HEK293 (cell line): Measurements from ENCODE around the gene NID2.

ENCODE experiments used
- CTCF ChIA-PET: fragments of 350-600 bp; formaldehyde crosslinking; extraction: SDS; loops from one replicate; lab custom pipeline; 2021; ENCODE audit warnings: antibody characterized with exemption; lab: Yijun Ruan, JAX
- POLR2A ChIA-PET: fragments of 300-600 bp; formaldehyde crosslinking; extraction: SDS; loops from one replicate; lab custom pipeline; 2020; ENCODE audit warnings: antibody characterized with exemption, inconsistent platforms; lab: Yijun Ruan, JAX
- H3K27ac ChIP-seq: fragments of 200-500 bp; sonication (Bioruptor generic); 2 replicates; pipeline ENCODE4 v1.5.1; 2014; ENCODE audit warnings: low read depth, low read length, control low read depth, inconsistent platforms; ENCODE audit errors: extremely low read depth
- H3K36me3 ChIP-seq, 2 experiments: fragments of 200-500 bp in 1 of 2; sonication (Bioruptor generic) in 1 of 2; 1 replicate in 1 of 2; 2 replicates in 1 of 2; pipeline ENCODE4 v1.5.1; 2014 to 2017; ENCODE audit warnings: inconsistent platforms in 2 of 2, low read length in 2 of 2; ENCODE audit not compliant: control insufficient read depth in 2 of 2, insufficient read depth in 1 of 2
- H3K4me1 ChIP-seq: fragments of 200-500 bp; sonication (Bioruptor generic); 2 replicates; pipeline ENCODE4 v1.5.1; 2014; ENCODE audit warnings: mild to moderate bottlenecking, low read length, inconsistent platforms; ENCODE audit not compliant: control insufficient read depth, insufficient read depth
- H3K4me3 ChIP-seq: 2 replicates; pipeline ENCODE4 v1.5.1; 2011; ENCODE audit warnings: low read depth, mild to moderate bottlenecking, control low read depth, low read length, moderate library complexity
- H3K9me3 ChIP-seq: fragments of 200-500 bp; sonication (Bioruptor generic); 2 replicates; pipeline ENCODE4 v1.5.1; 2014; ENCODE audit warnings: low read depth, low read length, inconsistent platforms; ENCODE audit not compliant: control insufficient read depth, insufficient read depth
- GLIS2 ChIP-seq: fragments of 450-650 bp; formaldehyde crosslinking; IDR thresholded peaks from 2 replicates; pipeline ENCODE4 v1.5.1; 2016; ENCODE audit warnings: missing biosample characterization, missing genetic modification characterization
- HOXD13 ChIP-seq: sonication (generic); formaldehyde crosslinking; IDR thresholded peaks from 2 replicates; pipeline ENCODE4 v1.8.0; 2022; ENCODE audit warnings: missing genetic modification reagents, borderline replicate concordance
- KLF1 ChIP-seq: fragments of 450-650 bp; formaldehyde crosslinking; IDR thresholded peaks from 2 replicates; pipeline ENCODE4 v1.5.1; 2016; ENCODE audit warnings: missing biosample characterization, missing genetic modification characterization
- PRDM6 ChIP-seq: fragments of 450-650 bp; formaldehyde crosslinking; IDR thresholded peaks from 2 replicates; pipeline ENCODE4 v1.5.1; 2017; ENCODE audit warnings: missing biosample characterization, missing genetic modification characterization
- REST ChIP-seq: fragments of 450-650 bp; formaldehyde crosslinking; IDR thresholded peaks from 2 replicates; pipeline ENCODE4 v1.5.1; 2016; ENCODE audit warnings: missing biosample characterization, missing genetic modification characterization
- SETDB1 ChIP-seq: IDR thresholded peaks from one replicate; pipeline ENCODE4 v1.6.1; 2017; ENCODE audit warnings: mild to moderate bottlenecking, low read length, moderate library complexity, mixed read lengths; ENCODE audit not compliant: insufficient read length
- SP3 ChIP-seq: fragments of 450-650 bp; formaldehyde crosslinking; IDR thresholded peaks from 2 replicates; pipeline ENCODE4 v1.5.1; 2016; ENCODE audit warnings: missing biosample characterization, missing genetic modification characterization
- ZBTB10 ChIP-seq: fragments of 450-650 bp; formaldehyde crosslinking; IDR thresholded peaks from 2 replicates; pipeline ENCODE4 v1.5.1; 2016; ENCODE audit warnings: missing biosample characterization, missing genetic modification characterization
- ZBTB44 ChIP-seq: fragments of 450-650 bp; IDR thresholded peaks from 2 replicates; pipeline ENCODE4 v1.5.1; 2018; ENCODE audit warnings: missing biosample characterization, mild to moderate bottlenecking, missing genetic modification characterization
- ZFP3 ChIP-seq: fragments of 450-650 bp; formaldehyde crosslinking; IDR thresholded peaks from 2 replicates; pipeline ENCODE4 v1.5.1; 2016; ENCODE audit warnings: low read depth, missing biosample characterization, missing genetic modification characterization
- ZFP41 ChIP-seq: fragments of 450-650 bp; formaldehyde crosslinking; IDR thresholded peaks from 2 replicates; pipeline ENCODE4 v1.5.1; 2016; ENCODE audit warnings: missing biosample characterization, missing genetic modification characterization, borderline replicate concordance
- ZNF16 ChIP-seq: fragments of 450-650 bp; formaldehyde crosslinking; IDR thresholded peaks from 2 replicates; pipeline ENCODE4 v1.5.1; 2016; ENCODE audit warnings: low read depth, missing biosample characterization, missing genetic modification characterization
- ZNF335 ChIP-seq: fragments of 450-650 bp; formaldehyde crosslinking; conservative IDR thresholded peaks from 2 replicates; pipeline ENCODE4 v1.5.1; 2016; ENCODE audit warnings: missing biosample characterization, missing genetic modification characterization
- ZNF404 ChIP-seq: fragments of 450-650 bp; formaldehyde crosslinking; IDR thresholded peaks from 2 replicates; pipeline ENCODE4 v1.5.1; 2017; ENCODE audit warnings: missing biosample characterization, missing genetic modification characterization
- ZNF433 ChIP-seq: fragments of 450-650 bp; formaldehyde crosslinking; IDR thresholded peaks from 2 replicates; pipeline ENCODE4 v1.5.1; 2016; ENCODE audit warnings: missing biosample characterization, missing genetic modification characterization, low read depth
- ZNF48 ChIP-seq: fragments of 450-650 bp; formaldehyde crosslinking; IDR thresholded peaks from 2 replicates; pipeline ENCODE4 v1.5.1; 2016; ENCODE audit warnings: missing biosample characterization, missing genetic modification characterization
- ZNF529 ChIP-seq: fragments of 450-650 bp; formaldehyde crosslinking; IDR thresholded peaks from 2 replicates; pipeline ENCODE4 v1.5.1; 2017; ENCODE audit warnings: missing genetic modification characterization, missing biosample characterization; ENCODE audit not compliant: insufficient replicate concordance
- ZNF555 ChIP-seq: fragments of 450-650 bp; formaldehyde crosslinking; conservative IDR thresholded peaks from 2 replicates; pipeline ENCODE4 v1.5.1; 2017; ENCODE audit warnings: missing biosample characterization, mild to moderate bottlenecking, missing genetic modification characterization, inconsistent platforms
- ZNF596 ChIP-seq: fragments of 450-650 bp; IDR thresholded peaks from 2 replicates; pipeline ENCODE4 v1.5.0; 2018; ENCODE audit warnings: missing biosample characterization, mild to moderate bottlenecking, missing genetic modification characterization, moderate library complexity
- ZNF658 ChIP-seq: fragments of 450-650 bp; formaldehyde crosslinking; IDR thresholded peaks from 2 replicates; pipeline ENCODE4; 2016; ENCODE audit warnings: missing biosample characterization, missing genetic modification characterization
- ZNF785 ChIP-seq: fragments of 450-650 bp; formaldehyde crosslinking; IDR thresholded peaks from 2 replicates; pipeline ENCODE4 v1.5.1; 2016; ENCODE audit warnings: missing biosample characterization, missing genetic modification characterization

Gene NID2

GRCh38 chr14:52073251-52073650, 4.4 kb upstream of the NID2 start:
- POLR2A ChIA-PET: no interaction called here
- no peak for TF ChIP-seq ZFP41
- TF ChIP-seq ZFP3 (tag by site-specific recombination): no peak
- TF ChIP-seq ZNF785 (tag by site-specific recombination): no peak
- no peak for TF ChIP-seq ZNF404 (tag by site-specific recombination)
- TF ChIP-seq ZNF555: no peak
- TF ChIP-seq REST: no peak
- no peak for TF ChIP-seq ZBTB10 (tag by site-specific recombination)
- TF ChIP-seq ZNF596 (tag by site-specific recombination): no peak
- TF ChIP-seq ZNF529 (tag by site-specific recombination): no peak
- no peak for TF ChIP-seq SP3 (tag by site-specific recombination)
- no peak for TF ChIP-seq ZNF16 (tag by site-specific recombination)
- no peak for TF ChIP-seq ZNF335 (tag by site-specific recombination)
- no peak for TF ChIP-seq GLIS2 (tag by site-specific recombination)
- no peak for TF ChIP-seq ZNF658 (tag by site-specific recombination)
- TF ChIP-seq PRDM6: no peak
- TF ChIP-seq KLF1 (tag by site-specific recombination): no peak
- TF ChIP-seq HOXD13 (CRISPR knock-in tag): no peak
- TF ChIP-seq SETDB1: no peak
- CTCF ChIA-PET: interaction anchor here (0.6 to 2.6 kb wide), 2 partner anchors 30 to 36 kb away, joined by 3 to 14 read pairs; no protein-coding TSS in a partner anchor
- H3K36me3 ChIP-seq: no peaks in the 10 kb centered on the region
- peaks cover 2% of the 10 kb centered on the region; the same call in 1 of the 2 replicates for H3K4me1 ChIP-seq
- no peak overlapping the region for H3K4me3 ChIP-seq
- H3K9me3 ChIP-seq: no peaks in the 10 kb centered on the region
- no peak overlapping the region for H3K27ac ChIP-seq

GRCh38 chr14:52072266-52072780, 3.5 kb upstream of the NID2 start:
- ChIA-PET POLR2A (interaction anchor here (0.5 to 1.5 kb wide), 2 partner anchors 8 to 84 kb away, joined by 3 to 4 read pairs; no protein-coding TSS in a partner anchor), CTCF (interaction anchor here (0.6 to 2.6 kb wide), 15 partner anchors 8 to 957 kb away, joined by 3 to 14 read pairs (median 3); no protein-coding TSS in a partner anchor)
- peaks cover 5% of the 10 kb centered on the region; the same call in 1 of the 2 replicates for H3K4me1 ChIP-seq
- no peak overlapping the region for H3K27ac ChIP-seq
- no peaks in the 10 kb centered on the region for H3K36me3 ChIP-seq
- no peak overlapping the region for H3K4me3 ChIP-seq
- H3K9me3 ChIP-seq: no peaks in the 10 kb centered on the region
- no peak for TF ChIP-seq ZNF48 (tag by site-specific recombination)
- TF ChIP-seq REST: no peak
- TF ChIP-seq ZNF433 (tag by site-specific recombination): no peak
- TF ChIP-seq ZBTB44 (tag by site-specific recombination): no peak
